WTC11 (cell line): Measurements from ENCODE around the gene FLT3LG. TPM values are rescaled to one million over a fixed set of nuclear protein-coding genes. Genes with fewer than 3 reads are reported as not detected.

Experiments used
- ATAC-seq: fragments of 200-7000 bp; cut with Tn5 transposase; 2 replicates; pipeline ENCODE4 v1.10.0; 2021; ENCODE audit warnings: mild to moderate bottlenecking, moderate library complexity
- CTCF ChIA-PET: fragments of 300-600 bp; sonication (Branson Sonifier 250); formaldehyde crosslinking; loops from one replicate; lab custom pipeline; 2021; ENCODE audit warnings: antibody characterized with exemption; lab: Charles Lee
- POLR2A ChIA-PET: fragments of 350-600 bp; sonication (Branson Sonifier 250); formaldehyde crosslinking; loops from one replicate; lab custom pipeline; 2021; ENCODE audit warnings: antibody characterized with exemption; lab: Charles Lee
- DNase-seq: peaks from one replicate; pipeline ENCODE4 v3.0.0; 2021; ENCODE audit warnings: low spot score
- H3K27ac Mint-ChIP-seq: 2 replicates; pipeline ENCODE4 v1.8.0; 2021; ENCODE audit warnings: mixed read lengths
- H3K27me3 Mint-ChIP-seq: 2 replicates; pipeline ENCODE4 v1.8.0; 2021; ENCODE audit warnings: low read depth, mild to moderate bottlenecking, moderate library complexity, mixed read lengths
- H3K36me3 Mint-ChIP-seq: 2 replicates; pipeline ENCODE4 v1.8.0; 2021; ENCODE audit warnings: mixed read lengths
- H3K4me1 Mint-ChIP-seq: 2 replicates; pipeline ENCODE4 v1.8.0; 2022; ENCODE audit warnings: mixed read lengths
- H3K4me3 Mint-ChIP-seq: 2 replicates; pipeline ENCODE4 v1.8.0; 2021; ENCODE audit warnings: mild to moderate bottlenecking, moderate library complexity, mixed read lengths
- H3K9me3 Mint-ChIP-seq: 2 replicates; pipeline ENCODE4 v1.8.0; 2021; ENCODE audit warnings: mixed read lengths
- AR ChIP-seq: fragments of 250-450 bp; sonication (Bioruptor Pico); IDR thresholded peaks from 2 replicates; pipeline ENCODE4 v1.9.0; 2021; ENCODE audit warnings: mild to moderate bottlenecking
- E2F1 ChIP-seq: sonication (generic); formaldehyde crosslinking; IDR thresholded peaks from 2 replicates; pipeline ENCODE4 v1.8.0; 2022; ENCODE audit warnings: mild to moderate bottlenecking, missing genetic modification reagents
- EMX1 ChIP-seq: fragments of 250-450 bp; sonication (Bioruptor Pico); IDR thresholded peaks from 2 replicates; pipeline ENCODE4 v1.8.0; 2021; ENCODE audit warnings: mild to moderate bottlenecking
- ETV6 ChIP-seq: sonication (generic); formaldehyde crosslinking; IDR thresholded peaks from 2 replicates; pipeline ENCODE4 v1.8.1; 2022; ENCODE audit warnings: mild to moderate bottlenecking, missing genetic modification reagents
- MAX ChIP-seq: sonication (generic); formaldehyde crosslinking; IDR thresholded peaks from 2 replicates; pipeline ENCODE4 v1.8.0; 2022; ENCODE audit warnings: mild to moderate bottlenecking, missing genetic modification reagents
- NFATC4 ChIP-seq: fragments of 250-450 bp; sonication (Bioruptor Pico); IDR thresholded peaks from 2 replicates; pipeline ENCODE4 v1.9.0; 2021; ENCODE audit warnings: mild to moderate bottlenecking
- USF1 ChIP-seq: sonication (generic); formaldehyde crosslinking; IDR thresholded peaks from 2 replicates; pipeline ENCODE4 v1.8.0; 2022; ENCODE audit warnings: mild to moderate bottlenecking, missing genetic modification reagents
- USF2 ChIP-seq: sonication (generic); formaldehyde crosslinking; IDR thresholded peaks from 2 replicates; pipeline ENCODE4 v1.8.1; 2023; ENCODE audit warnings: mild to moderate bottlenecking, missing genetic modification reagents, moderate library complexity
- ZBTB21 ChIP-seq: sonication (generic); formaldehyde crosslinking; IDR thresholded peaks from 2 replicates; pipeline ENCODE4 v1.8.1; 2023; ENCODE audit warnings: mild to moderate bottlenecking, missing genetic modification reagents, borderline replicate concordance
- ZNF396 ChIP-seq: fragments of 250-450 bp; sonication (Bioruptor Pico); IDR thresholded peaks from 2 replicates; pipeline ENCODE4 v1.8.0; 2021; ENCODE audit warnings: mild to moderate bottlenecking, moderate library complexity, borderline replicate concordance
- ZNF671 ChIP-seq: fragments of 250-450 bp; sonication (Bioruptor Pico); IDR thresholded peaks from 2 replicates; pipeline ENCODE4 v1.8.0; 2021; ENCODE audit warnings: mild to moderate bottlenecking
- total RNA-seq: library from RNA; stranded (reverse); gene quantifications from 3 replicates; pipeline ENCODE4 v1.2.3, GENCODE V29; 2021

FLT3LG gene
- total RNA-seq, 1 experiment from 2014 or later = 2.9 TPM

- no peak for ATAC-seq
- POLR2A ChIA-PET = interaction anchor here (1.8 kb wide), 1 partner anchor 9 kb away, joined by 9 read pairs; the partner anchor contains the start of gene RPL13A
- CTCF ChIA-PET = interaction anchor here (1.5 to 1.9 kb wide), 2 partner anchors 19 to 54 kb away, joined by 3 to 5 read pairs; no protein-coding TSS in a partner anchor
- Mint-ChIP-seq H3K27me3 (no peaks in the 10 kb centered on the region), H3K4me1 (peaks cover 42% of the 10 kb centered on the region), H3K36me3 (peaks cover 38% of the 10 kb centered on the region), H3K9me3 (no peaks in the 10 kb centered on the region), H3K4me3 (peak overlapping the region; percentile 97), H3K27ac (peak overlapping the region; percentile 98)
- TF ChIP-seq USF1 (0 out of 2 replicates have a peak, but pooled peaks have one; percentile 42), USF2 (CRISPR knock-in tag) (peak; percentile 19; the same call in 1 of the 2 replicates), AR (CRISPR knock-in tag) (peak; percentile 76; the same call in 1 of the 2 replicates), ZNF396 (CRISPR knock-in tag) (no peak), ZBTB21 (CRISPR knock-in tag) (no peak), MAX (CRISPR knock-in tag) (peak; percentile 60)
- peak; percentile 52 for DNase-seq
Observed at GRCh38 chr19:49497047-49497788, 23.2 kb downstream of the FLT3LG start.

- H3K27ac Mint-ChIP-seq = peak overlapping the region; percentile 98
- peaks cover 34% of the 10 kb centered on the region for H3K36me3 Mint-ChIP-seq
- DNase-seq (no peak), ATAC-seq (no peak)
- H3K27me3 Mint-ChIP-seq = no peaks in the 10 kb centered on the region
- H3K9me3 Mint-ChIP-seq = no peaks in the 10 kb centered on the region
- ChIA-PET POLR2A (no interaction called here), CTCF (no interaction called here)
- no peak for TF ChIP-seq E2F1 (CRISPR knock-in tag)
- TF ChIP-seq NFATC4 (CRISPR knock-in tag) = peak; percentile 45; the same call in 1 of the 2 replicates
- peaks cover 42% of the 10 kb centered on the region for H3K4me1 Mint-ChIP-seq
- peak overlapping the region; percentile 97 for H3K4me3 Mint-ChIP-seq
Observed at GRCh38 chr19:49497789-49498103, 23.7 kb downstream of the FLT3LG start.

GRCh38 chr19:49498475-49498874 lies 24.5 kb downstream of the FLT3LG start:
- H3K9me3 Mint-ChIP-seq = no peaks in the 10 kb centered on the region
- H3K4me3 Mint-ChIP-seq = peak overlapping the region; percentile 97
- H3K36me3 Mint-ChIP-seq = peaks cover 31% of the 10 kb centered on the region
- H3K27ac Mint-ChIP-seq = peak overlapping the region; percentile 93
- peaks cover 46% of the 10 kb centered on the region for H3K4me1 Mint-ChIP-seq
- ChIA-PET POLR2A (no interaction called here), CTCF (interaction anchor here (1.2 kb wide), 1 partner anchor 48 kb away, joined by 5 read pairs; no protein-coding TSS in a partner anchor)
- TF ChIP-seq ZNF671 (peak; percentile 25; the same call in 1 of the 2 replicates), EMX1 (CRISPR knock-in tag) (no peak), ETV6 (CRISPR knock-in tag) (no peak)
- H3K27me3 Mint-ChIP-seq = no peaks in the 10 kb centered on the region
- ATAC-seq = no peak
- DNase-seq = no peak
